HG03139 (cell line): ENCODE results near the gene RNPEP.
"Not testable (repeated sequence)": the region's sequence is repeated elsewhere in the genome, so short reads cannot be mapped to it uniquely, and the experiment has no call there.

Experiments used
- ATAC-seq: cut with Tn5 transposase; IDR thresholded peaks from one replicate; pipeline ENCODE4 v1.9.1; 2021; ENCODE audit not compliant: unreplicated experiment

Gene RNPEP

GRCh38 chr1:201982623-201983379 lies at the start of gene RNPEP:
Gene RNPEP, plus strand, starts transcription at chr1:201982648. Its CDS starts 19 bp downstream, at chr1:201982667.
- ATAC-seq: peak; percentile 32

- ATAC-seq: no peak
These were observed 48.5 kb upstream of the RNPEP start for GRCh38 chr1:201933840-201934430.

GRCh38 chr1:201937624-201938213 lies 44.7 kb upstream of the RNPEP start:
- no peak for ATAC-seq

GRCh38 chr1:201938440-201939035 lies 43.9 kb upstream of the RNPEP start:
- no peak for ATAC-seq

- ATAC-seq: no peak
These were observed 43.3 kb upstream of the RNPEP start for GRCh38 chr1:201939148-201939547.

GRCh38 chr1:201939574-201939973 lies 42.9 kb upstream of the RNPEP start:
- ATAC-seq: no peak

GRCh38 chr1:201940316-201940715 lies 42.1 kb upstream of the RNPEP start:
- not testable (repeated sequence) for ATAC-seq

GRCh38 chr1:201941420-201942128 lies 40.9 kb upstream of the RNPEP start:
- no peak for ATAC-seq

- ATAC-seq: no peak
These were observed 40.3 kb upstream of the RNPEP start for GRCh38 chr1:201942129-201942495.

- ATAC-seq: no peak
These were observed 38.4 kb upstream of the RNPEP start for GRCh38 chr1:201944002-201944401.

GRCh38 chr1:201944639-201945038 lies 37.8 kb upstream of the RNPEP start:
- no peak for ATAC-seq

GRCh38 chr1:201945157-201945556 lies 37.3 kb upstream of the RNPEP start:
- no peak for ATAC-seq

- ATAC-seq: no peak
These were observed 36.6 kb upstream of the RNPEP start for GRCh38 chr1:201945863-201946223.

GRCh38 chr1:201946224-201946908 lies 36.1 kb upstream of the RNPEP start, which contains the start of gene LMOD1:
Gene LMOD1, minus strand, starts transcription at chr1:201946548. Its CDS starts 208 bp downstream, at chr1:201946340.
- ATAC-seq: no peak

- ATAC-seq: no peak
These were observed 34.8 kb upstream of the RNPEP start for GRCh38 chr1:201947697-201948008.

GRCh38 chr1:201949491-201949890 lies 33.0 kb upstream of the RNPEP start:
- ATAC-seq: no peak

GRCh38 chr1:201954263-201955008 lies 28.0 kb upstream of the RNPEP start:
- ATAC-seq: no peak

GRCh38 chr1:201955009-201955728 lies 27.3 kb upstream of the RNPEP start, which contains the start of gene TIMM17A:
Gene TIMM17A, plus strand, starts transcription at chr1:201955503. Its CDS starts 24 bp downstream, at chr1:201955527.
- peak; percentile 99 for ATAC-seq

GRCh38 chr1:201955729-201956143 lies 26.7 kb upstream of the RNPEP start:
- ATAC-seq: no peak
